HT-29 (cell line): ENCODE data around the gene RIMOC1. TPM values are rescaled to one million over a fixed set of nuclear protein-coding genes. Genes with fewer than 3 reads are reported as not detected.

Experiments used
- DNase-seq: peaks from one replicate; pipeline ENCODE4 v3.0.0-alpha.2; 2015; ENCODE audit warnings: low spot score
- total RNA-seq: library from RNA; depleted of rRNA; stranded (reverse); fragments of >200 nt; shearing (Covaris generic); gene quantifications from 2 replicates; pipeline ENCODE4 v1.2.3, GENCODE V29; 2014

Gene RIMOC1
- total RNA-seq, 1 experiment from 2014 or later, result 6.3 TPM

GRCh38 chr5:41891066-41891707, 13.0 kb upstream of the RIMOC1 start:
- no peak for DNase-seq

- DNase-seq, result no peak
Observed at GRCh38 chr5:41892031-41892430, 12.1 kb upstream of the RIMOC1 start.

GRCh38 chr5:41893074-41893851, 10.9 kb upstream of the RIMOC1 start:
- no peak for DNase-seq

GRCh38 chr5:41896230-41896629, 7.9 kb upstream of the RIMOC1 start:
- DNase-seq, result no peak

GRCh38 chr5:41903382-41903891, 707 bp upstream of the RIMOC1 start:
- no peak for DNase-seq

GRCh38 chr5:41906151-41906550, 2.0 kb downstream of the RIMOC1 start:
- DNase-seq, result no peak

- DNase-seq, result no peak
Observed at GRCh38 chr5:41908374-41909079, 4.4 kb downstream of the RIMOC1 start.

GRCh38 chr5:41918105-41918504, 14.0 kb downstream of the RIMOC1 start:
- DNase-seq, result no peak

- no peak for DNase-seq
Observed at GRCh38 chr5:41921166-41921565, 17.0 kb downstream of the RIMOC1 start.

- no peak for DNase-seq
Observed at GRCh38 chr5:41921874-41922273, 17.7 kb downstream of the RIMOC1 start.

- DNase-seq, result no peak
Observed at GRCh38 chr5:41924526-41924871, 20.4 kb downstream of the RIMOC1 start.

- DNase-seq, result peak; percentile 84
Observed at GRCh38 chr5:41924872-41925554, 20.9 kb downstream of the RIMOC1 start, which contains the start of gene FBXO4. FBXO4 (plus strand) TSS chr5:41925281; CDS start chr5:41925310, 29 bp downstream.

- DNase-seq, result peak; percentile 63
Observed at GRCh38 chr5:41925555-41925951, 21.4 kb downstream of the RIMOC1 start.

- DNase-seq, result no peak
Observed at GRCh38 chr5:41927604-41928003, 23.5 kb downstream of the RIMOC1 start.

GRCh38 chr5:41929035-41929434, 24.9 kb downstream of the RIMOC1 start:
- no peak for DNase-seq

- no peak for DNase-seq
Observed at GRCh38 chr5:41932770-41933169, 28.6 kb downstream of the RIMOC1 start.

GRCh38 chr5:41935544-41935943, 31.4 kb downstream of the RIMOC1 start:
- DNase-seq, result no peak

- DNase-seq, result no peak
Observed at GRCh38 chr5:41940641-41941040, 36.5 kb downstream of the RIMOC1 start.

GRCh38 chr5:41945332-41945955, 41.3 kb downstream of the RIMOC1 start:
- DNase-seq, result peak; percentile 29

- no peak for DNase-seq
Observed at GRCh38 chr5:41951224-41951623, 47.1 kb downstream of the RIMOC1 start.
